Subcutaneous abdominal adipose tissue (tissue), 5 donors: ENCODE results near the gene STXBP1.
A peak's percentile ranks its signal among the peaks of the same experiment; 100 is the strongest.

ENCODE experiments used
- H3K27ac ChIP-seq: one replicate; pipeline ENCODE4 v1.7.0; 2013; ENCODE audit warnings: low read depth, mild to moderate bottlenecking, inconsistent platforms, low read length, moderate library complexity
- H3K27me3 ChIP-seq, 5 donors: one replicate each; pipeline ENCODE4 v1.7.0; 2013; ENCODE audit warnings: low read length in 5 of 5, inconsistent platforms in 1 of 5; ENCODE audit not compliant: control insufficient read depth in 5 of 5, insufficient read depth in 4 of 5
- H3K36me3 ChIP-seq, 5 donors: one replicate each; pipeline ENCODE4 v1.7.0; 2013; ENCODE audit warnings: low read length in 5 of 5; ENCODE audit not compliant: control insufficient read depth in 5 of 5, insufficient read depth in 5 of 5
- H3K4me1 ChIP-seq, 5 donors: one replicate each; pipeline ENCODE4 v1.7.0; 2013; ENCODE audit warnings: low read length in 5 of 5, mild to moderate bottlenecking in 3 of 5, moderate library complexity in 1 of 5; ENCODE audit not compliant: control insufficient read depth in 5 of 5, insufficient read depth in 5 of 5
- H3K4me3 ChIP-seq, 5 donors: one replicate each; pipeline ENCODE4 v1.7.0; 2013; ENCODE audit warnings: low read length in 5 of 5, low read depth in 1 of 5
- H3K9ac ChIP-seq, 5 donors: one replicate each; pipeline ENCODE4 v1.7.0; 2013; ENCODE audit warnings: low read length in 5 of 5, mild to moderate bottlenecking in 4 of 5, moderate library complexity in 3 of 5
- H3K9me3 ChIP-seq, 5 donors: one replicate each; pipeline ENCODE4 v1.7.0; 2013; ENCODE audit warnings: low read length in 5 of 5; ENCODE audit not compliant: control insufficient read depth in 5 of 5
- donor health status: healthy.
- donor health status: healthy.
- donor health status: healthy.
- donor health status: healthy.
- donor health status: healthy.

Gene STXBP1

DNA sequence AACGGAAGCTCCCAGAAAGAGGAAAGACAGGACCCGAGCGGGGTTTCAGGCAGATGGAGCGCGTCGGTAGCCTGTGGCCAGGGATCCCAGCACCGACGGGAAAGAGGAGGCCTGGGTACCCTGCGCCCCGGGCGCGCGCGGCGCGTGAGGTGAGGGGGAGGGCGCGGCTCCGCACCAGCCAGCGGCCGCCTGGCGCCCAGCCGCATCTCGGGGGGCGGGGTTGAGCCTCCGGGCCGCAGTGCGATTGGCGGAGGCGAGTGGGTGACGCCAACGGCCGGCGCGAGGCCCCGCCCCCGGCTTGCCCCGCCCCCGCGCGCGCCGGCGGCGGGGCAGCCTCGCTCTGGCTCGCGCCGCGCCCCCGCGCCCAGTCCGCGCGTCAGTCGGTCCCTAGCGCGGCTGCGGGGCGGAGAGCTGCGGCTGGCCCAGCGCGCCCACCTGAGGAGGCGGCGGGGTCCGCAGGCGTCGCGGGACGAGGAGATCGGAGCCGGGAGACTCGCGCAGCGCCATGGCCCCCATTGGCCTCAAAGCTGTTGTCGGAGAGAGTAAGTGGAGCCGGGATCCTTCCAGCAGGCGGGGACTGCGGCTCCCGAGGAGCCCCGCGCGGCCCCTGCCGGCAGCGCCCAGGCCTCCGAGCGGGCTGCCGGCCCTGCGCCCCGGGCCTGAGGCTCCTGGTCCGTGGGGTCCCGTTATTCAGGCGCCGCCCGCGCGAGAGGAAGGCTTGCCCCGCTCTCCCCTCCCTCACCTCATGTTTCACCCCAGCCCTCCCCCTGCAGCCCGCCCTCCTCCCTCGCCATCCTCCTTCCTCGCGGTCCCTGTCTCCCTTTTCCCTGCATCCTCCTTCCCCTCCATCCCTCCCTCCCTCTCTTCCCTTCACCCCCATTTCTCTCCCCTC is at the start of gene STXBP1:
STXBP1 (plus strand) TSS at position 379 of the 892 bp plus-strand sequence; CDS start at position 506, 127 bp downstream.
- no peaks in the 10 kb centered on the region for H3K9me3 ChIP-seq
- H3K4me1 ChIP-seq = peaks cover 4 to 49% (median 44%) of the 10 kb centered on the region in 5 donors
- peaks cover 0 to 3% (median 0%) of the 10 kb centered on the region in 5 donors for H3K27me3 ChIP-seq
- H3K27ac ChIP-seq = peak within 1 kb of the TSS; percentile 77
- H3K4me3 ChIP-seq = peak within 1 kb of the TSS; percentile 77 to 90 (median 85)
- peak within 1 kb of the TSS; percentile 46 to 81 (median 68) for H3K9ac ChIP-seq
- H3K36me3 ChIP-seq = no peaks in the 10 kb centered on the region

DNA sequence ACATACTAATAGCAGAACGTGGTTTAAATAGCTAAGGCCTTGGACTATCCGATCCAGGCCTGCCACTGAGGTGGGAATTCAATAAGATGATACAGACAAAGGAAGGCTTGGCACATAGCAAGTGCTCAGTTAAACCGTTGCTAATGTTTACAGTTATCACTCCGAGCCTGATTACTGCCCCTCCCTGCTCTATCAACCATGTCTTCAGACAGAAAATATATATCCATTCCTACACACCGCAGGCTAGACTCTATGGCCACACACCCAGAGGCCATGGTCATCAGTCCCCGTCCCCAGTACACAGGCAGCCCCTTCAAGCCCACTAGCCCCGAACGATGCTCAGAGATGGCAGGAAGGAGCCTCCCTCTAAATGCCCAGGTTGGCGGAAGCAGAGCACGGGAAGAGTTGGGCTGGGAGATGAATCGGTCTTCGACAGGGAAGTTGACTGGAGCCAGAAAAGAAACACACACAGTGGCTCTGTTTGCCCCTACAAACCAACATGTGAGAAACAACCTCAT is 49.7 kb upstream of the STXBP1 start:
- H3K27ac ChIP-seq = peak overlapping the region; percentile 76
- no peaks in the 10 kb centered on the region for H3K9me3 ChIP-seq
- H3K4me3 ChIP-seq = peak overlapping the region in 1 of 5 donors; percentile 17
- peaks cover 0 to 20% (median 12%) of the 10 kb centered on the region in 5 donors for H3K36me3 ChIP-seq
- peaks cover 14 to 65% (median 44%) of the 10 kb centered on the region in 5 donors for H3K4me1 ChIP-seq
- H3K9ac ChIP-seq = peak overlapping the region in 2 of 5 donors; percentile 1 to 46
- H3K27me3 ChIP-seq = peaks cover 0 to 9% (median 0%) of the 10 kb centered on the region in 5 donors

DNA sequence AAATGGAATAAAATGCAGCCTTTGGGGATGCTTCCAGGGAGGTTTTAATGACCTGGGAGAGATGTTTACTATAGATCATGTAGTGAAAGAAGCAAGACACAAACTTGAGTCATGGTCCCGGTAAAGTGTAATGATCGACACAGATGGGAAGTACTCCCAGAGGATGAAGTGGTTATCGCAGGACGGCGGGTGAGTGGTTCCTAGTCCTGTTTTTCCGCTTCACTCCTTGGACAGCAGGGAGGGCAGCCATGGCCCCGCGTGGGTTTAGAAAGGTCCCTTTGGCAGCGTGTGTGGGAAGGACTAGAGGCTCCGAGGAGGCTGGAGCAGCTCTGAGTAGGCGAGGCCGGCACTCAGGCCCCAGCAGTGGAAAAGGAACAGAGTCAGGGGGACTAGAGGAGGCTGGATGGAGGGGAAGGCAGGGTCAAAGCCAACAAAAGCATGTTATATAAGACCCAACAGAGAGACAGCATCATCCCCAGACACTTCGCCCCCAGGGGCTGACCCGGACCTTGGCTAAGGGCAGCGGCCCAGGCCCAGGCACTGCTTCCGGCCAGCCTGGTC is 49.2 kb upstream of the STXBP1 start:
- Histone ChIP-seq H3K36me3 (peaks cover 0 to 20% (median 12%) of the 10 kb centered on the region in 5 donors), H3K4me3 (no peak overlapping the region), H3K9me3 (no peaks in the 10 kb centered on the region), H3K9ac (peak overlapping the region in 2 of 5 donors; percentile 17 to 46), H3K27ac (peak overlapping the region; percentile 76), H3K27me3 (peaks cover 0 to 9% (median 0%) of the 10 kb centered on the region in 5 donors), H3K4me1 (peaks cover 16 to 65% (median 44%) of the 10 kb centered on the region in 5 donors)

DNA sequence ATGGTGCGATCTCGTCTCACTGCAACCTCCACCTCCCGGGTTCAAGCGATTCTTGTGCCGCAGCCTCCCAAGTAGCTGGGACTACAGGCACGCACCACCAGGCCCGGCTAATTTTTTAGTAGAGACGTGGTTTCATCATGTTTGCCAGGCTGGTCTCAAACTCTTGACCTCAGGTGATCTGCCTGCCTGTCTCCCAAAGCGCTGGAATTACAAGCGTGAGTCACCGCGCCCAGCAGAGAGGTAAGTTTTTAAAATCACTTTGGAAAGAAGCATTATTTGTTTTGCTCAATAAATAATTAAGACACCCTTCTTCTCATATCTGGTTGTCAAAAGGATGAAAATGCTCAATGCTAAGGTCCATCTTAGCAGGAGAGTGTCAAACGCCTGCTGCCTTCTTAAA is 48.5 kb upstream of the STXBP1 start:
- peaks cover 16 to 64% (median 43%) of the 10 kb centered on the region in 5 donors for H3K4me1 ChIP-seq
- H3K36me3 ChIP-seq = peaks cover 0 to 20% (median 12%) of the 10 kb centered on the region in 5 donors
- H3K27ac ChIP-seq = peak overlapping the region; percentile 76
- peaks cover 0 to 9% (median 0%) of the 10 kb centered on the region in 5 donors for H3K27me3 ChIP-seq
- H3K9me3 ChIP-seq = no peaks in the 10 kb centered on the region
- no peak overlapping the region for H3K4me3 ChIP-seq
- no peak overlapping the region for H3K9ac ChIP-seq

DNA sequence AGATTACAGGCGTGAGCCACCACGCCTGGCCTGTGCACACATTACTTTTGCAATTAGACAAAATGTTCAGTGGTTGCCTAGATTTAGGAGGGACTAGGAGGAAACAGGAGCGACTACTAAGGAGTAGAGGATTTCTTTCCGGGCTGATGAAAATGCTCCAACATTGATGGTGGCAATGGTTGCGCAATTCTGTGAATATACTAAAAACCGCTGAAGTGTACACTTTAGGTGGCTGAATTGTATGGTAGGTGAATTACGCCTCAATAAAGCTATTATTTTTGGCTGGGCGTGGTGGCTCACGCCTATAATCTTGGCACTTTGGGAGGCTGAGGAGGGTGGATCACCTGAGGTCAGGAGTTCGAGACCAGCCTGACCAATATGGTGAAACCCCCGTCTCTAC is 46.8 kb upstream of the STXBP1 start:
- Histone ChIP-seq H3K36me3 (peaks cover 0 to 11% (median 7%) of the 10 kb centered on the region in 5 donors), H3K4me1 (peaks cover 13 to 68% (median 48%) of the 10 kb centered on the region in 5 donors), H3K4me3 (no peak overlapping the region), H3K27me3 (peaks cover 0 to 9% (median 0%) of the 10 kb centered on the region in 5 donors), H3K27ac (no peak overlapping the region), H3K9ac (no peak overlapping the region), H3K9me3 (no peaks in the 10 kb centered on the region)

DNA sequence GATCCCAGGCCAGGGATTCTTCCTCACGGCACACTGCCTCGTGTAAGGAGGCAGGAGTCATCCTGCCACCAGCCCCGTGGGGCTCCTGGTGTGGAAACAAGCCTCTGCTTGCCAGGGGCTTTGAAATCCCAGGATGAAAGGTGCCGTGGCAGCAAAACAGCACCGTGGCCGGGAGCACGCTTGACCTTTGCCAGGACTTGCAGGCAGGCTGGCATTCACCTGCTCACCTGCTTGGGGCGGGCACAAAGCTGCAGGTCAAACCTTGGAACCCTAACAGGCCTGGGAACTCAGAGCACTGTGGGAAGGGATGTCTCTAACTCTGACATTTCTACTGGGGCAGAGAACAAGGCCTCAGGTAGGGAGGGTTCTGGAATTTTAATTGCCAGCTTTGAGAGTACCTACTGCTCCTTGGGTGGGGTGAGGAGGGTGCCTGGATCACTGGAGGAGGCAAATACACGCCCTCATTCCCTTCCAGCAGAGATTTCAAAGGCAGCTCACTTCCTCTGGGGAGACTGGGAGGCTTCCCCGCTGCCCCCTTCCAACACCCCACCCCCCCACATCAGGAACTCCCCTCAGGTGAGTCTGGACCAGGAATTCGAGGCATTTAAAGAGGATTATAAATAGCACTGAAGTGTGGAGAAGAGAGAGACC is 45.6 kb upstream of the STXBP1 start:
- Histone ChIP-seq H3K4me3 (peak overlapping the region in 4 of 5 donors; percentile 53 to 77 (median 74)), H3K9me3 (no peaks in the 10 kb centered on the region), H3K9ac (peak overlapping the region in 2 of 5 donors; percentile 62 to 71), H3K27me3 (peaks cover 0 to 9% (median 0%) of the 10 kb centered on the region in 5 donors), H3K4me1 (peaks cover 13 to 58% (median 42%) of the 10 kb centered on the region in 5 donors), H3K27ac (peak overlapping the region; percentile 74), H3K36me3 (peaks cover 0 to 4% (median 0%) of the 10 kb centered on the region in 5 donors)

DNA sequence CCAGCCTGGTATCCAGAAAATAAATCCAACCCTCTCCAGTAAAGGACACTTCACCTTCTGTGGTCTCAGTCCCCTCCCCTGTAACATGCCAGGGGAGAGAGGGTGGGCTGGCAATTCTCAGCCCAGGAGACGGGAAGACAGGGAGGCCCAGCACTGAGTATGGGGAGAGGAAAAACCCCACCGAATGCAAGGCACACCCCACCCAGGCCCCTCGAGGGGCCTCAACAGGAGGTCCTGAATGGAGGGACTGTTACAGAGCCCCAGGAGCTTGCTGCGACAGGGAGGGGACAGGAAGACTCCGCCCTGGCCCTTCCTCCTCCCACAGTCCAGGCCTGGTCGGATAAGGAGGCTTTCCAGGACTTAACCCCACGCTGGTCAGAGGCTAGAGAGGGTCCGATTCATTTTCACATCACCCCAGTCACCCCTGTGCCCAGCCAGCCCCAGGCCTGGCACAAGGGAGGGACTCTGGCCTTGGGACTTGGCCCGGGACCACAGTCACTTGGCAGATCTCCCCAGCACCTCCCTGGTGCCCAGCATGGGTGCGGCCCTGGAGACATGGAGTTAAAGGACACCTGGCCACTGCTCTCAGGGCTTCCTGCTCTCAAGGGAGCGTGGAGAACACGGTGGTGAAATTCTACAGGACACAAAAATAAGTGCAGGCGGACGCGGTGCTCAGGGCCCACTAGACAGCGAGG is 44.9 kb upstream of the STXBP1 start:
- H3K4me1 ChIP-seq = peaks cover 10 to 51% (median 36%) of the 10 kb centered on the region in 5 donors

DNA sequence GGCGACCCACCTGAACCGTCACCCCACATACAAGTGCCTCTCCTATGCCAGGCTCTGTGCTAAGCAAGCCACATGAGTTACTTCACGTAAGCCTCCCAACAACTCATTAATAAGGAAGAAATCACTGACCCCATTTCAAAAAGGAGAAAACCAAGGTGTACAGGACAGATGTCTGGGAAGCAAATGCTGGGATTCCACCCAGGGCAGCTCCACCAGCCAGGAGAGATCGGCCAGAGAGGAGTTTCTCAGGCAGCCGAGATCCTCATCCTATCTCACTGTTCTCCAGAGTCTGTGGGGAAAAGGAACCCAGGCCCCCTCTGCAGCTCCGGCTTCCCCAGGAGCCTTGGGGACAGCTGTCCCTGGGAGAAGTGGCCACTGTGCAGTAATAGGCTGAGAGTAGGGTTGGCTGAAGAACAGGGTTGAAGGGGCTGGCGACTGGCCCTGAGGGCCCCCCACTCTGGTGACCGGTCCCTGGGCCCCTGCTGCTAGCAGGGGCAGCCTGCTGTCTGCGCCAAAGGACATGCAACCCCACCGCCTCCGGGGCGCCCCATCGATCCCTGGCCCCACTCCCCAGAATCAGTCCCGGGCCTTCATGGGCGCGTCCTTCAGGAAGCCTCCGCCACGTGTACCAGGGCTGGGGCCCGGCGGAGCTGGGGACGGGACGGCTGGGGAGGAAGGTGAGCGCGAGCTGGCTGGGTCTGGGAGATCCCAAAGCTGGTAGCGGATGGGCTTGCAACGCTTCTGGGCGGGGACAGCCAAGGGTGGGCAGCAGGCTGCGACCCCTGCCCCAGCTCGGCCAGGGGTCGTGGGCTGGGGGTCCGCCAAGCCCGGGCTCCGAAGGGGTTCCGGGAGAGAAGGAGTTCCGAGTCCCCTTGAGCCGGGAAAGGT is 44.1 kb upstream of the STXBP1 start:
- peak overlapping the region; percentile 11 to 78 (median 71) for H3K9ac ChIP-seq
- peaks cover 5 to 43% (median 29%) of the 10 kb centered on the region in 5 donors for H3K4me1 ChIP-seq
- H3K27me3 ChIP-seq = peaks cover 0 to 2% (median 0%) of the 10 kb centered on the region in 5 donors

More for the DNA sequence above, 44.9 kb upstream of the STXBP1 start:
- Histone ChIP-seq H3K27ac (peak overlapping the region; percentile 74), H3K4me3 (peak overlapping the region; percentile 53 to 77 (median 73)), H3K27me3 (peaks cover 0 to 8% (median 0%) of the 10 kb centered on the region in 5 donors), H3K9ac (peak overlapping the region; percentile 11 to 78 (median 68)), H3K9me3 (no peaks in the 10 kb centered on the region), H3K36me3 (peaks cover 0 to 4% (median 0%) of the 10 kb centered on the region in 5 donors)

More for the DNA sequence above, 44.1 kb upstream of the STXBP1 start:
- peaks cover 0 to 4% (median 0%) of the 10 kb centered on the region in 5 donors for H3K36me3 ChIP-seq
- peak overlapping the region; percentile 37 to 77 (median 73) for H3K4me3 ChIP-seq
- H3K27ac ChIP-seq = peak overlapping the region; percentile 74
- no peaks in the 10 kb centered on the region for H3K9me3 ChIP-seq
